Measurements from ENCODE around the gene SACM1L.

The SACM1L gene

GRCh38 chr3:45677841-45678240 is 11.4 kb upstream of the SACM1L start:
- H3K36me3 ChIP-seq = no peaks in the 10 kb centered on the region
- peak overlapping the region; percentile 79 for H3K27ac ChIP-seq

GRCh38 chr3:45679805-45680204 is 9.4 kb upstream of the SACM1L start:
- Histone ChIP-seq H3K9me3 (no peaks in the 10 kb centered on the region), H3K36me3 (no peaks in the 10 kb centered on the region), H3K4me3 (ENCODE audit: low read depth in 1 of 2, low read length in 1 of 2) (no peak overlapping the region), H3K4me1 (ENCODE audit: control insufficient read depth in 1 of 2, insufficient read depth in 1 of 2, low read depth in 1 of 2, low read length in 1 of 2) (peaks cover 30 to 31% of the 10 kb centered on the region in 2 experiments), H3K27me3 (no peaks in the 10 kb centered on the region), H3K27ac (peak overlapping the region; percentile 57)
- no peak for TF ChIP-seq CTCF (IDR thresholded peaks at IDR 0.05)

More at GRCh38 chr3:45677841-45678240, 11.4 kb upstream of the SACM1L start:
- H3K9me3 ChIP-seq = no peaks in the 10 kb centered on the region
- no peaks in the 10 kb centered on the region for H3K27me3 ChIP-seq
- TF ChIP-seq CTCF (IDR thresholded peaks at IDR 0.05) = no peak
- H3K4me3 ChIP-seq (ENCODE audit: low read depth in 1 of 2, low read length in 1 of 2) = no peak overlapping the region
- peaks cover 30 to 31% of the 10 kb centered on the region in 2 experiments for H3K4me1 ChIP-seq (ENCODE audit: control insufficient read depth in 1 of 2, insufficient read depth in 1 of 2, low read depth in 1 of 2, low read length in 1 of 2)

GRCh38 chr3:45681221-45681620 is 8.0 kb upstream of the SACM1L start:
- Histone ChIP-seq H3K36me3 (no peaks in the 10 kb centered on the region), H3K27me3 (no peaks in the 10 kb centered on the region), H3K27ac (no peak overlapping the region), H3K4me1 (ENCODE audit: control insufficient read depth in 1 of 2, insufficient read depth in 1 of 2, low read depth in 1 of 2, low read length in 1 of 2) (peaks cover 25 to 26% of the 10 kb centered on the region in 2 experiments), H3K4me3 (ENCODE audit: low read depth in 1 of 2, low read length in 1 of 2) (no peak overlapping the region), H3K9me3 (no peaks in the 10 kb centered on the region)
- TF ChIP-seq CTCF (IDR thresholded peaks at IDR 0.05) = no peak

GRCh38 chr3:45681846-45682245 is 7.3 kb upstream of the SACM1L start:
- no peaks in the 10 kb centered on the region for H3K27me3 ChIP-seq
- H3K27ac ChIP-seq = no peak overlapping the region
- H3K4me3 ChIP-seq (ENCODE audit: low read depth in 1 of 2, low read length in 1 of 2) = no peak overlapping the region
- no peaks in the 10 kb centered on the region for H3K36me3 ChIP-seq
- no peak for TF ChIP-seq CTCF (IDR thresholded peaks at IDR 0.05)
- no peaks in the 10 kb centered on the region for H3K9me3 ChIP-seq
- H3K4me1 ChIP-seq (ENCODE audit: control insufficient read depth in 1 of 2, insufficient read depth in 1 of 2, low read depth in 1 of 2, low read length in 1 of 2) = peaks cover 18 to 20% of the 10 kb centered on the region in 2 experiments

GRCh38 chr3:45682311-45682710 is 6.9 kb upstream of the SACM1L start:
- Histone ChIP-seq H3K27ac (no peak overlapping the region), H3K36me3 (no peaks in the 10 kb centered on the region), H3K4me3 (ENCODE audit: low read depth in 1 of 2, low read length in 1 of 2) (no peak overlapping the region), H3K27me3 (no peaks in the 10 kb centered on the region), H3K9me3 (no peaks in the 10 kb centered on the region), H3K4me1 (ENCODE audit: control insufficient read depth in 1 of 2, insufficient read depth in 1 of 2, low read depth in 1 of 2, low read length in 1 of 2) (peaks cover 14 to 15% of the 10 kb centered on the region in 2 experiments)
- TF ChIP-seq CTCF (IDR thresholded peaks at IDR 0.05) = no peak

- no peak for TF ChIP-seq CTCF (IDR thresholded peaks at IDR 0.05)
- Histone ChIP-seq H3K9me3 (no peaks in the 10 kb centered on the region), H3K27ac (no peak overlapping the region), H3K36me3 (no peaks in the 10 kb centered on the region), H3K4me3 (ENCODE audit: low read depth in 1 of 2, low read length in 1 of 2) (no peak overlapping the region), H3K4me1 (ENCODE audit: control insufficient read depth in 1 of 2, insufficient read depth in 1 of 2, low read depth in 1 of 2, low read length in 1 of 2) (peaks cover 9 to 10% of the 10 kb centered on the region in 2 experiments), H3K27me3 (no peaks in the 10 kb centered on the region)
Observed at GRCh38 chr3:45682786-45683185, 6.4 kb upstream of the SACM1L start.
